GM12878 (cell line): Measurements from ENCODE around the gene P4HTM.

ENCODE experiments used
- EP300 ChIP-seq, 2 experiments: fragments of 150-350 bp in 1 of 2; IDR thresholded peaks; 2 replicates each; pipeline ENCODE4 v1.6.1; 2011 to 2012; ENCODE audit warnings: low read depth in 2 of 2, low read length in 2 of 2, borderline replicate concordance in 1 of 2, improper control_type of control experiment in 1 of 2, inconsistent platforms in 1 of 2; ENCODE audit not compliant: control insufficient read depth in 1 of 2
- IRF4 ChIP-seq: IDR thresholded peaks from 2 replicates; pipeline ENCODE4 v1.6.1; 2011; ENCODE audit warnings: low read depth, low read length
- KAT2A ChIP-seq: conservative IDR thresholded peaks from 2 replicates; pipeline ENCODE4 v1.6.1; 2011; ENCODE audit warnings: low read depth, low read length; ENCODE audit not compliant: control insufficient read depth
- MYC ChIP-seq: IDR thresholded peaks from 2 replicates; pipeline ENCODE4 v1.6.1; 2011; ENCODE audit warnings: mild to moderate bottlenecking, low read length, moderate library complexity, inconsistent platforms; ENCODE audit not compliant: insufficient read depth, insufficient replicate concordance, insufficient read length, severe bottlenecking
- POLR2AphosphoS5 ChIP-seq: IDR thresholded peaks from 2 replicates; pipeline ENCODE4 v1.6.1; 2011; ENCODE audit warnings: mild to moderate bottlenecking, low read length, inconsistent platforms
- RCOR1 ChIP-seq: conservative IDR thresholded peaks from 2 replicates; pipeline ENCODE4 v1.6.1; 2012; ENCODE audit warnings: low read depth, low read length, improper control_type of control experiment
- RFX5 ChIP-seq: IDR thresholded peaks from 2 replicates; pipeline ENCODE4 v1.6.1; 2011; ENCODE audit warnings: low read depth, low read length, improper control_type of control experiment
- SMC3 ChIP-seq: IDR thresholded peaks from 2 replicates; pipeline ENCODE4 v1.6.1; 2011; ENCODE audit warnings: low read length, improper control_type of control experiment, borderline replicate concordance
- TF ChIP-seq, protein P1 (sequence below), 3 experiments: IDR thresholded peaks in 2 of 3; conservative IDR thresholded peaks in 1 of 3; 2 replicates each; pipeline ENCODE4 v1.5.1; 2011; ENCODE audit warnings: low read depth in 3 of 3, low read length in 3 of 3, mild to moderate bottlenecking in 3 of 3, control low read depth in 2 of 3, moderate library complexity in 2 of 3, inconsistent platforms in 1 of 3, mixed read lengths in 1 of 3; ENCODE audit not compliant: control insufficient read depth in 2 of 3, insufficient read depth in 1 of 3; ENCODE audit errors: extremely low read depth in 1 of 3

DNA sequence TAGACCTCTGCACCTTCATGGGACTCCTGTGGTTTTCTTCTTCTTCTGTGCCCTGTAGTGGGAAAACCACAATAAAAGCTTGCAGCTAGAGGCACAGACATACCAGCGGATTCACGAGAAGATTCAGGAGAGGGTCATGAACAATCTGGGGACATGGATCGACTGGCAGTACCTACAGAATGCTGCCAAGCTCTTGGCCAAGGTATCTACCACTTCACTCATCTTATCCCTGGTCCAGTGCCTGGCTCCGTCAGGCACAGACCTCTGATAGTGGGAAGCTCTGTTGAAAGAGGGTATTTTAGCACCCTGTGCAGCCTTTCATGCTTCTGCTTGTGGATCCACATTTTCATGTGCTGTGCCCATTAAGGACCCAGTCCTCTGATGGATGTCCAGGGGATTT lies 9.7 kb upstream of the P4HTM start:
- TF ChIP-seq RFX5, result no peak
- TF ChIP-seq SMC3, result no peak
- no peak for TF ChIP-seq KAT2A
- TF ChIP-seq, protein P1, sequence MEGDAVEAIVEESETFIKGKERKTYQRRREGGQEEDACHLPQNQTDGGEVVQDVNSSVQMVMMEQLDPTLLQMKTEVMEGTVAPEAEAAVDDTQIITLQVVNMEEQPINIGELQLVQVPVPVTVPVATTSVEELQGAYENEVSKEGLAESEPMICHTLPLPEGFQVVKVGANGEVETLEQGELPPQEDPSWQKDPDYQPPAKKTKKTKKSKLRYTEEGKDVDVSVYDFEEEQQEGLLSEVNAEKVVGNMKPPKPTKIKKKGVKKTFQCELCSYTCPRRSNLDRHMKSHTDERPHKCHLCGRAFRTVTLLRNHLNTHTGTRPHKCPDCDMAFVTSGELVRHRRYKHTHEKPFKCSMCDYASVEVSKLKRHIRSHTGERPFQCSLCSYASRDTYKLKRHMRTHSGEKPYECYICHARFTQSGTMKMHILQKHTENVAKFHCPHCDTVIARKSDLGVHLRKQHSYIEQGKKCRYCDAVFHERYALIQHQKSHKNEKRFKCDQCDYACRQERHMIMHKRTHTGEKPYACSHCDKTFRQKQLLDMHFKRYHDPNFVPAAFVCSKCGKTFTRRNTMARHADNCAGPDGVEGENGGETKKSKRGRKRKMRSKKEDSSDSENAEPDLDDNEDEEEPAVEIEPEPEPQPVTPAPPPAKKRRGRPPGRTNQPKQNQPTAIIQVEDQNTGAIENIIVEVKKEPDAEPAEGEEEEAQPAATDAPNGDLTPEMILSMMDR (IDR thresholded peaks at IDR 0.05 in 2 of 3, conservative IDR thresholded peaks at IDR 0.05 in 1 of 3; ENCODE audit: control insufficient read depth in 2 of 3, extremely low read depth in 1 of 3, insufficient read depth in 1 of 3, low read depth in 3 of 3, low read length in 3 of 3), result no peak
- TF ChIP-seq IRF4, result no peak
- TF ChIP-seq POLR2AphosphoS5, result no peak
- TF ChIP-seq MYC, result no peak
- no peak for TF ChIP-seq RCOR1
- TF ChIP-seq EP300 (IDR thresholded peaks at IDR 0.05; ENCODE audit: borderline replicate concordance in 1 of 2, control insufficient read depth in 1 of 2, low read depth in 2 of 2, low read length in 2 of 2), result no peak
